ENCODE measurements around the gene MMP17. TPM values are rescaled to one million over a fixed set of nuclear protein-coding genes. Genes with fewer than 3 reads are reported as not detected.
"Not testable (repeated sequence)": the region's sequence is repeated elsewhere in the genome, so short reads cannot be mapped to it uniquely, and the experiment has no call there.

The MMP17 gene
- total RNA-seq, 3 donors from 2014 or later: 0.28 to 0.92 (median 0.46) TPM

- no peaks in the 10 kb centered on the region for H3K9me3 Mint-ChIP-seq
- peaks cover 3% of the 10 kb centered on the region for H3K4me1 Mint-ChIP-seq (ENCODE audit: low read depth)
- no peaks in the 10 kb centered on the region for H3K27me3 Mint-ChIP-seq (ENCODE audit: low read depth)
- H3K36me3 Mint-ChIP-seq (ENCODE audit: insufficient read depth): peaks cover 35% of the 10 kb centered on the region
- ATAC-seq: no peak
- DNase-seq: no peak
- H3K4me3 Mint-ChIP-seq: no peak overlapping the region
Observed at GRCh38 chr12:131795690-131796410, 32.3 kb upstream of the MMP17 start.

GRCh38 chr12:131796411-131796736, 31.8 kb upstream of the MMP17 start:
- Mint-ChIP-seq H3K4me1 (ENCODE audit: low read depth) (peaks cover 3% of the 10 kb centered on the region), H3K36me3 (ENCODE audit: insufficient read depth) (peaks cover 38% of the 10 kb centered on the region)
- no peak for ATAC-seq

GRCh38 chr12:131796754-131797587, 31.2 kb upstream of the MMP17 start:
- no peaks in the 10 kb centered on the region for H3K27me3 Mint-ChIP-seq (ENCODE audit: low read depth)
- DNase-seq: no peak
- H3K9me3 Mint-ChIP-seq: no peaks in the 10 kb centered on the region
- no peak for ATAC-seq
- H3K4me1 Mint-ChIP-seq (ENCODE audit: low read depth): peaks cover 3% of the 10 kb centered on the region
- no peak overlapping the region for H3K4me3 Mint-ChIP-seq
- H3K36me3 Mint-ChIP-seq (ENCODE audit: insufficient read depth): peaks cover 39% of the 10 kb centered on the region

More at GRCh38 chr12:131796411-131796736, 31.8 kb upstream of the MMP17 start:
- Mint-ChIP-seq H3K4me3 (no peak overlapping the region), H3K9me3 (no peaks in the 10 kb centered on the region), H3K27me3 (ENCODE audit: low read depth) (no peaks in the 10 kb centered on the region)
- no peak for DNase-seq

GRCh38 chr12:131797588-131797934, 30.6 kb upstream of the MMP17 start:
- Mint-ChIP-seq H3K4me1 (ENCODE audit: low read depth) (peaks cover 3% of the 10 kb centered on the region), H3K9me3 (no peaks in the 10 kb centered on the region), H3K4me3 (no peak overlapping the region), H3K36me3 (ENCODE audit: insufficient read depth) (peaks cover 41% of the 10 kb centered on the region), H3K27me3 (ENCODE audit: low read depth) (no peaks in the 10 kb centered on the region)
- ATAC-seq (no peak), DNase-seq (no peak)

- H3K36me3 Mint-ChIP-seq (ENCODE audit: insufficient read depth): peaks cover 32% of the 10 kb centered on the region
Observed at GRCh38 chr12:131799195-131799594, 29.0 kb upstream of the MMP17 start.

GRCh38 chr12:131799828-131800593, 28.2 kb upstream of the MMP17 start:
- no peaks in the 10 kb centered on the region for H3K27me3 Mint-ChIP-seq (ENCODE audit: low read depth)
- H3K36me3 Mint-ChIP-seq (ENCODE audit: insufficient read depth): peaks cover 32% of the 10 kb centered on the region
- H3K9me3 Mint-ChIP-seq: no peaks in the 10 kb centered on the region
- DNase-seq (no peak), ATAC-seq (no peak)
- H3K4me1 Mint-ChIP-seq (ENCODE audit: low read depth): peaks cover 3% of the 10 kb centered on the region
- no peak overlapping the region for H3K4me3 Mint-ChIP-seq

More at GRCh38 chr12:131799195-131799594, 29.0 kb upstream of the MMP17 start:
- Mint-ChIP-seq H3K4me1 (ENCODE audit: low read depth) (peaks cover 3% of the 10 kb centered on the region), H3K4me3 (no peak overlapping the region), H3K27me3 (ENCODE audit: low read depth) (no peaks in the 10 kb centered on the region), H3K9me3 (no peaks in the 10 kb centered on the region)
- ATAC-seq (no peak), DNase-seq (no peak)

- Mint-ChIP-seq H3K4me3 (no peak overlapping the region), H3K4me1 (ENCODE audit: low read depth) (peaks cover 3% of the 10 kb centered on the region), H3K27me3 (ENCODE audit: low read depth) (no peaks in the 10 kb centered on the region), H3K9me3 (peaks cover 3% of the 10 kb centered on the region), H3K36me3 (ENCODE audit: insufficient read depth) (peaks cover 35% of the 10 kb centered on the region)
- ATAC-seq (no peak), DNase-seq (no peak)
Observed at GRCh38 chr12:131800594-131801135, 27.5 kb upstream of the MMP17 start.

- DNase-seq (no peak), ATAC-seq (no peak)
- peaks cover 33% of the 10 kb centered on the region for H3K36me3 Mint-ChIP-seq (ENCODE audit: insufficient read depth)
- no peaks in the 10 kb centered on the region for H3K4me1 Mint-ChIP-seq (ENCODE audit: low read depth)
- no peak overlapping the region for H3K4me3 Mint-ChIP-seq
- no peaks in the 10 kb centered on the region for H3K27me3 Mint-ChIP-seq (ENCODE audit: low read depth)
- peaks cover 3% of the 10 kb centered on the region for H3K9me3 Mint-ChIP-seq
Observed at GRCh38 chr12:131801254-131801866, 26.8 kb upstream of the MMP17 start.

GRCh38 chr12:131803961-131804521, 24.2 kb upstream of the MMP17 start:
- peaks cover 3% of the 10 kb centered on the region for H3K9me3 Mint-ChIP-seq
- DNase-seq: no peak
- peaks cover 28% of the 10 kb centered on the region for H3K36me3 Mint-ChIP-seq (ENCODE audit: insufficient read depth)
- H3K4me1 Mint-ChIP-seq (ENCODE audit: low read depth): no peaks in the 10 kb centered on the region
- H3K4me3 Mint-ChIP-seq: no peak overlapping the region
- no peak for ATAC-seq
- no peaks in the 10 kb centered on the region for H3K27me3 Mint-ChIP-seq (ENCODE audit: low read depth)

- Mint-ChIP-seq H3K27me3 (ENCODE audit: low read depth) (no peaks in the 10 kb centered on the region), H3K4me3 (no peak overlapping the region), H3K36me3 (ENCODE audit: insufficient read depth) (peaks cover 18% of the 10 kb centered on the region), H3K4me1 (ENCODE audit: low read depth) (no peaks in the 10 kb centered on the region), H3K9me3 (peaks cover 3% of the 10 kb centered on the region)
- ATAC-seq (no peak), DNase-seq (no peak)
Observed at GRCh38 chr12:131805421-131805820, 22.8 kb upstream of the MMP17 start.

GRCh38 chr12:131806674-131807073, 21.5 kb upstream of the MMP17 start:
- no peak overlapping the region for H3K4me3 Mint-ChIP-seq
- no peak for ATAC-seq
- H3K4me1 Mint-ChIP-seq (ENCODE audit: low read depth): no peaks in the 10 kb centered on the region
- peaks cover 8% of the 10 kb centered on the region for H3K36me3 Mint-ChIP-seq (ENCODE audit: insufficient read depth)
- no peak for DNase-seq
- no peaks in the 10 kb centered on the region for H3K27me3 Mint-ChIP-seq (ENCODE audit: low read depth)
- peaks cover 3% of the 10 kb centered on the region for H3K9me3 Mint-ChIP-seq

- Mint-ChIP-seq H3K4me3 (peak overlapping the region; percentile 54), H3K36me3 (ENCODE audit: insufficient read depth) (peaks cover 12% of the 10 kb centered on the region), H3K27me3 (ENCODE audit: low read depth) (no peaks in the 10 kb centered on the region), H3K4me1 (ENCODE audit: low read depth) (no peaks in the 10 kb centered on the region), H3K9me3 (peaks cover 10% of the 10 kb centered on the region)
- DNase-seq: peak; percentile 31
- peak; percentile 23 to 90 for ATAC-seq
Observed at GRCh38 chr12:131808744-131809371, 19.3 kb upstream of the MMP17 start.

GRCh38 chr12:131809476-131810254, 18.5 kb upstream of the MMP17 start:
- not testable (repeated sequence) for ATAC-seq; DNase-seq; H3K27me3 Mint-ChIP-seq (ENCODE audit: low read depth); H3K4me1 Mint-ChIP-seq (ENCODE audit: low read depth)
- peaks cover 12% of the 10 kb centered on the region for H3K36me3 Mint-ChIP-seq (ENCODE audit: insufficient read depth)
- H3K9me3 Mint-ChIP-seq: peaks cover 10% of the 10 kb centered on the region
- H3K4me3 Mint-ChIP-seq: peak overlapping the region; percentile 9

Data from activated T-cell treated with anti-CD3 and anti-CD28 coated beads, Interleukin-2, amount 50 U/mL, for 4 hours (primary cell).